Loucy (cell line): ENCODE results near the gene SH2D3C.
A peak's percentile ranks its signal among the peaks of the same experiment; 100 is the strongest.

Source experiments
- H2AFZ ChIP-seq: fragments of 200-600 bp; sonication (generic); 2 replicates; pipeline ENCODE4 v1.6.0; 2016; ENCODE audit warnings: antibody characterized with exemption, mild to moderate bottlenecking, low read length, moderate library complexity
- H3F3A ChIP-seq: fragments of 200-600 bp; 2 replicates; pipeline ENCODE4 v1.6.0; 2016; ENCODE audit warnings: antibody characterized with exemption, low read depth, mild to moderate bottlenecking
- H3K27me3 ChIP-seq: fragments of 200-600 bp; sonication (generic); 2 replicates; pipeline ENCODE4 v1.6.1; 2014; ENCODE audit warnings: low read length, mild to moderate bottlenecking; ENCODE audit not compliant: insufficient read depth, poor library complexity, severe bottlenecking
- H3K36me3 ChIP-seq: fragments of 200-600 bp; sonication (generic); 2 replicates; pipeline ENCODE4 v1.6.1; 2016; ENCODE audit warnings: low read length; ENCODE audit not compliant: insufficient read depth
- H3K4me1 ChIP-seq: fragments of 200-600 bp; sonication (generic); 2 replicates; pipeline ENCODE4 v1.5.1; 2014; ENCODE audit warnings: low read length, mild to moderate bottlenecking; ENCODE audit not compliant: insufficient read depth, poor library complexity, severe bottlenecking
- H3K4me2 ChIP-seq: fragments of 200-600 bp; sonication (generic); 2 replicates; pipeline ENCODE4 v1.6.0; 2014; ENCODE audit warnings: antibody characterized with exemption, low read length, low read depth, mild to moderate bottlenecking; ENCODE audit not compliant: poor library complexity, severe bottlenecking
- H3K4me3 ChIP-seq: fragments of 200-600 bp; sonication (generic); 2 replicates; pipeline ENCODE4 v1.5.1; 2014; ENCODE audit warnings: low read length, mild to moderate bottlenecking, mixed read lengths; ENCODE audit not compliant: poor library complexity, severe bottlenecking
- H3K79me2 ChIP-seq: fragments of 200-600 bp; sonication (generic); 2 replicates; pipeline ENCODE4 v1.6.1; 2014; ENCODE audit warnings: low read length; ENCODE audit not compliant: insufficient read depth
- H3K9ac ChIP-seq: fragments of 200-600 bp; sonication (generic); 2 replicates; pipeline ENCODE4 v1.6.0; 2014; ENCODE audit warnings: mild to moderate bottlenecking, low read depth, low read length, moderate library complexity; ENCODE audit not compliant: poor library complexity, severe bottlenecking
- H3K9me2 ChIP-seq: fragments of 200-600 bp; sonication (generic); replicated peaks from 2 replicates; pipeline ENCODE4 v1.6.1; 2016; ENCODE audit warnings: low read depth, low read length, mixed read lengths
- H3K9me3 ChIP-seq: fragments of 200-600 bp; sonication (generic); 2 replicates; pipeline ENCODE4 v1.6.1; 2014; ENCODE audit warnings: mild to moderate bottlenecking, antibody characterized with exemption, low read length, low read depth; ENCODE audit not compliant: insufficient read depth
- H4K20me1 ChIP-seq: fragments of 200-600 bp; sonication (generic); 2 replicates; pipeline ENCODE4 v1.6.0; 2014; ENCODE audit warnings: antibody characterized with exemption, low read length, mild to moderate bottlenecking; ENCODE audit not compliant: insufficient read depth, poor library complexity, severe bottlenecking
- EZH2phosphoT487 ChIP-seq: fragments of 200-600 bp; IDR thresholded peaks from 2 replicates; pipeline ENCODE4 v1.6.1; 2018; ENCODE audit warnings: antibody characterized with exemption, mild to moderate bottlenecking, moderate library complexity, borderline replicate concordance
- TF ChIP-seq, protein P1 (sequence below): fragments of 200-600 bp; sonication (generic); conservative IDR thresholded peaks from 2 replicates; pipeline ENCODE4 v1.5.1; 2014; ENCODE audit warnings: mild to moderate bottlenecking, antibody characterized with exemption, low read length

The SH2D3C gene

DNA sequence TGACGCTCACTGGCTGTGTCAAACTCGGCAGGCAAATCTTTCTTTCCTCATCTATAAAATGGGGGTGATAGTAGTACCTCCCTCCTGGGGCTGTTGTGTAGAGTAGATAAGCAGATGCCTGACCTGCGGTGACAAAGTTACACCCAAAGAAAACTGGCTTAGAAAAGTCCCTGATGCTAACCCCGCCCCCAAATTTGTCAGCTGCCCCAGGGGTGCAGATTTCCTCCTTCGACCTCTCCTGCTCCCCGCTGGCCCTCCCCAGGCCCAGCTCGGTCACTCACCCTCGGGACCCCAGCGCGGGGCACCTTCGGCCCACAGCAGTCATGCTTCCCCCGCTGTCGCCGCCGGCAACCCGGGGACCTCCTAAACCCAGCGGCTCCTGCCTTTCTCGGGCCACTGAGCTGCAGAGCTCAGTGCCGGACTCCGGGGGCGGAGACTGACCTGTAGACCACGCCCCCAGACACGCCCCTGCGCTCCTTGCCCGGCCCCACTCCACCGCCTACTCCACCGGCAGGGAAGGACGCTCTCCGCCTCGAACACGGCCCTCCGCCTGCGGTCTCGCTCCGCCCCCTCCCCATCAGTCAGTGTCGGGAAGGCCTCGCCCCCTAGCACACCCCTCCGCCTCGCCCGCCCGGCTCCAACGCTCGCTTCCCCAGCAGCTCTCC is 7.4 kb downstream of the SH2D3C start:
- H4K20me1 ChIP-seq, result peaks cover 63% of the 10 kb centered on the region
- H3K79me2 ChIP-seq, result peaks cover 90% of the 10 kb centered on the region
- TF ChIP-seq, protein P1, sequence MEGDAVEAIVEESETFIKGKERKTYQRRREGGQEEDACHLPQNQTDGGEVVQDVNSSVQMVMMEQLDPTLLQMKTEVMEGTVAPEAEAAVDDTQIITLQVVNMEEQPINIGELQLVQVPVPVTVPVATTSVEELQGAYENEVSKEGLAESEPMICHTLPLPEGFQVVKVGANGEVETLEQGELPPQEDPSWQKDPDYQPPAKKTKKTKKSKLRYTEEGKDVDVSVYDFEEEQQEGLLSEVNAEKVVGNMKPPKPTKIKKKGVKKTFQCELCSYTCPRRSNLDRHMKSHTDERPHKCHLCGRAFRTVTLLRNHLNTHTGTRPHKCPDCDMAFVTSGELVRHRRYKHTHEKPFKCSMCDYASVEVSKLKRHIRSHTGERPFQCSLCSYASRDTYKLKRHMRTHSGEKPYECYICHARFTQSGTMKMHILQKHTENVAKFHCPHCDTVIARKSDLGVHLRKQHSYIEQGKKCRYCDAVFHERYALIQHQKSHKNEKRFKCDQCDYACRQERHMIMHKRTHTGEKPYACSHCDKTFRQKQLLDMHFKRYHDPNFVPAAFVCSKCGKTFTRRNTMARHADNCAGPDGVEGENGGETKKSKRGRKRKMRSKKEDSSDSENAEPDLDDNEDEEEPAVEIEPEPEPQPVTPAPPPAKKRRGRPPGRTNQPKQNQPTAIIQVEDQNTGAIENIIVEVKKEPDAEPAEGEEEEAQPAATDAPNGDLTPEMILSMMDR, result no peak
- no peak for TF ChIP-seq EZH2phosphoT487
- H3K9me3 ChIP-seq, result no peaks in the 10 kb centered on the region
- H2AFZ ChIP-seq, result no peak overlapping the region
- H3K27me3 ChIP-seq, result no peaks in the 10 kb centered on the region
- no peaks in the 10 kb centered on the region for H3K9me2 ChIP-seq
- peak overlapping the region; percentile 79 for H3K4me2 ChIP-seq
- H3K9ac ChIP-seq, result peak overlapping the region; percentile 51
- peaks cover 65% of the 10 kb centered on the region for H3K4me1 ChIP-seq
- peaks cover 6% of the 10 kb centered on the region for H3F3A ChIP-seq
- H3K36me3 ChIP-seq, result peaks cover 38% of the 10 kb centered on the region; the same call in 1 of the 2 replicates
- H3K4me3 ChIP-seq, result peak overlapping the region; percentile 68

DNA sequence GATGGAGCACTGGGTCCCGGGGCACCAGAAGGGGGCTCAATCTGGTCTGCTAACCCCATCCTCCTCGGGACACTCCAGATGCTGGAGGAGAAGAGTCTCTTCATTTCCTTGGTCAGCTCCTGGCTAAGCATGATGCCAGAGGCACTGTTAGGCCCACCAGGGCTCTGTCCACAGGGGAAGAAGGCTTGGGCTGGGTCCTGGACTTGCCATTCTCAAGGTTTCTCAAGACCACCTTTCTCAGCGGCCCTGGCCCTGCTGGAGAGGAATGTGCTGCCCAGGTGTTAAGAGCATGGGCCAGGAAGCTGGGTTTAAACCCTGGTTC is 7.9 kb downstream of the SH2D3C start:
- peaks cover 90% of the 10 kb centered on the region for H3K79me2 ChIP-seq
- peak overlapping the region; percentile 68 for H3K4me3 ChIP-seq
- H3K9ac ChIP-seq, result peak overlapping the region; percentile 51
- peaks cover 65% of the 10 kb centered on the region for H3K4me1 ChIP-seq
- no peak overlapping the region for H2AFZ ChIP-seq
- TF ChIP-seq, protein P1, result no peak
- TF ChIP-seq EZH2phosphoT487, result no peak
- H3K9me3 ChIP-seq, result no peaks in the 10 kb centered on the region
- H4K20me1 ChIP-seq, result peaks cover 61% of the 10 kb centered on the region
- H3K9me2 ChIP-seq, result no peaks in the 10 kb centered on the region
- no peaks in the 10 kb centered on the region for H3K27me3 ChIP-seq
- peaks cover 42% of the 10 kb centered on the region; the same call in 1 of the 2 replicates for H3K36me3 ChIP-seq
- H3K4me2 ChIP-seq, result peak overlapping the region; percentile 79
- H3F3A ChIP-seq, result peaks cover 6% of the 10 kb centered on the region

GRCh38 chr9:127769929-127770582 is 8.4 kb downstream of the SH2D3C start:
- peak overlapping the region; percentile 79 for H3K4me2 ChIP-seq
- no peaks in the 10 kb centered on the region for H3K9me2 ChIP-seq
- peaks cover 6% of the 10 kb centered on the region for H3F3A ChIP-seq
- peaks cover 45% of the 10 kb centered on the region; the same call in 1 of the 2 replicates for H3K36me3 ChIP-seq
- TF ChIP-seq, protein P1, result peak; percentile 21; the same call in 1 of the 2 replicates
- no peak for TF ChIP-seq EZH2phosphoT487
- H3K4me3 ChIP-seq, result peak overlapping the region; percentile 68
- peaks cover 64% of the 10 kb centered on the region for H3K4me1 ChIP-seq
- H3K9ac ChIP-seq, result peak overlapping the region; percentile 51
- no peak overlapping the region for H2AFZ ChIP-seq
- H4K20me1 ChIP-seq, result peaks cover 61% of the 10 kb centered on the region
- no peaks in the 10 kb centered on the region for H3K27me3 ChIP-seq
- H3K9me3 ChIP-seq, result no peaks in the 10 kb centered on the region
- peaks cover 90% of the 10 kb centered on the region for H3K79me2 ChIP-seq
